ENCODE data around the gene KIF17.

- no peak for TF ChIP-seq POLR2AphosphoS5 (IDR thresholded peaks at IDR 0.05; ENCODE audit: low read depth, low read length)
- TF ChIP-seq SPI1 (IDR thresholded peaks at IDR 0.05; ENCODE audit: low read depth, low read length): no peak
- TF ChIP-seq POLR2A (IDR thresholded peaks at IDR 0.05; ENCODE audit: low read depth, low read length): no peak
- TF ChIP-seq TAF1 (IDR thresholded peaks at IDR 0.05; ENCODE audit: low read depth, low read length): no peak
- TF ChIP-seq PAX5 (IDR thresholded peaks at IDR 0.05; ENCODE audit: insufficient read depth, low read length, severe bottlenecking): no peak
- TF ChIP-seq POU2F2 (IDR thresholded peaks at IDR 0.05; ENCODE audit: low read depth, low read length): no peak
Observed at GRCh38 chr1:20698195-20698910, 19.5 kb downstream of the KIF17 start.
